OCI-LY3 (cell line): ENCODE data around the gene ENPP3.
"Not testable (repeated sequence)": the region's sequence is repeated elsewhere in the genome, so short reads cannot be mapped to it uniquely, and the experiment has no call there.

ENCODE experiments used
- H2AFZ ChIP-seq: fragments of 200-600, 300-600 bp; shearing (Covaris generic); 2 replicates; pipeline ENCODE4 v1.6.0; 2014; ENCODE audit warnings: antibody characterized with exemption, low read depth, low read length
- H3K27ac ChIP-seq: fragments of 200-600, 300-600 bp; sonication (generic); 2 replicates; pipeline ENCODE4 v1.5.1; 2014; ENCODE audit warnings: mild to moderate bottlenecking, low read length, moderate library complexity, mixed read lengths
- H3K27me3 ChIP-seq: fragments of 200-600, 300-600 bp; sonication (generic); 2 replicates; pipeline ENCODE4 v1.6.1; 2014; ENCODE audit warnings: low read depth, low read length, mixed read lengths
- H3K36me3 ChIP-seq: fragments of 200-600, 300-600 bp; sonication (generic); replicated peaks from 2 replicates; pipeline ENCODE3; 2014; ENCODE audit warnings: low read depth, low read length, mixed read lengths
- H3K4me1 ChIP-seq: fragments of 300-600, 200-600 bp; sonication (generic); 2 replicates; pipeline ENCODE4 v1.6.1; 2014; ENCODE audit warnings: low read length, mixed read lengths
- H3K4me2 ChIP-seq: fragments of 200-600, 300-600 bp; sonication (generic); 2 replicates; pipeline ENCODE4 v1.6.1; 2014; ENCODE audit warnings: low read length, mixed read lengths
- H3K4me3 ChIP-seq: fragments of 300-600, 200-600 bp; sonication (generic); 2 replicates; pipeline ENCODE4 v1.5.1; 2014; ENCODE audit warnings: antibody characterized with exemption, mild to moderate bottlenecking, low read length, moderate library complexity
- H3K79me2 ChIP-seq: fragments of 300-600, 200-600 bp; shearing (Covaris generic); 2 replicates; pipeline ENCODE4 v1.6.1; 2014; ENCODE audit warnings: mild to moderate bottlenecking, low read length, mixed read lengths
- H3K9ac ChIP-seq: fragments of 300-600, 200-600 bp; shearing (Covaris generic); 2 replicates; pipeline ENCODE4 v1.6.0; 2014; ENCODE audit warnings: mild to moderate bottlenecking, low read length, moderate library complexity
- H3K9me3 ChIP-seq: fragments of 200-600, 300-600 bp; shearing (Covaris generic); 2 replicates; pipeline ENCODE4 v1.6.1; 2014; ENCODE audit warnings: low read length, mixed read lengths; ENCODE audit not compliant: insufficient read depth
- H4K20me1 ChIP-seq: fragments of 200-600, 300-600 bp; sonication (generic); 2 replicates; pipeline ENCODE4 v1.6.1; 2016; ENCODE audit warnings: low read length, mixed read lengths; ENCODE audit not compliant: insufficient read depth
- CTCF ChIP-seq: fragments of 200-600, 300-600 bp; sonication (generic); IDR thresholded peaks from 2 replicates; pipeline ENCODE4 v1.5.1; 2014; ENCODE audit warnings: antibody characterized with exemption, low read length, low read depth
- EZH2phosphoT487 ChIP-seq: fragments of 200-600 bp; shearing (Covaris generic); IDR thresholded peaks from 2 replicates; pipeline ENCODE4 v1.6.1; 2018; ENCODE audit warnings: antibody characterized with exemption, mixed run types, low read depth

Gene ENPP3

GRCh38 chr6:131693384-131693783 is 56.3 kb downstream of the ENPP3 start:
- Histone ChIP-seq H4K20me1 (no peaks in the 10 kb centered on the region), H3K27ac (no peak overlapping the region), H3K4me2 (no peak overlapping the region), H3K4me1 (peaks cover 27% of the 10 kb centered on the region), H3K27me3 (peaks cover 29% of the 10 kb centered on the region), H3K9me3 (no peaks in the 10 kb centered on the region), H3K79me2 (no peaks in the 10 kb centered on the region), H3K9ac (no peak overlapping the region), H3K4me3 (no peak overlapping the region), H2AFZ (no peak overlapping the region), H3K36me3 (no peaks in the 10 kb centered on the region)
- no peak for TF ChIP-seq EZH2phosphoT487
- no peak for TF ChIP-seq CTCF

- H4K20me1 ChIP-seq = no peaks in the 10 kb centered on the region
- no peaks in the 10 kb centered on the region for H3K9me3 ChIP-seq
- peaks cover 13% of the 10 kb centered on the region for H3K4me1 ChIP-seq
- H3K27me3 ChIP-seq = peaks cover 21% of the 10 kb centered on the region
- no peak overlapping the region for H3K27ac ChIP-seq
- no peak overlapping the region for H3K9ac ChIP-seq
- H2AFZ ChIP-seq = no peak overlapping the region
- no peaks in the 10 kb centered on the region for H3K36me3 ChIP-seq
- TF ChIP-seq CTCF (peak; percentile 60), EZH2phosphoT487 (no peak)
- no peaks in the 10 kb centered on the region for H3K79me2 ChIP-seq
- H3K4me3 ChIP-seq = no peak overlapping the region
- no peak overlapping the region for H3K4me2 ChIP-seq
These were observed 57.8 kb downstream of the ENPP3 start for GRCh38 chr6:131694832-131695426.

- no peak overlapping the region for H3K4me2 ChIP-seq
- H3K79me2 ChIP-seq = no peaks in the 10 kb centered on the region
- H4K20me1 ChIP-seq = no peaks in the 10 kb centered on the region
- H2AFZ ChIP-seq = no peak overlapping the region
- no peak overlapping the region for H3K9ac ChIP-seq
- no peaks in the 10 kb centered on the region for H3K9me3 ChIP-seq
- H3K27ac ChIP-seq = no peak overlapping the region
- peaks cover 6% of the 10 kb centered on the region for H3K27me3 ChIP-seq
- H3K36me3 ChIP-seq = no peaks in the 10 kb centered on the region
- no peak overlapping the region for H3K4me3 ChIP-seq
- H3K4me1 ChIP-seq = peaks cover 4% of the 10 kb centered on the region
- no peak for TF ChIP-seq CTCF
- no peak for TF ChIP-seq EZH2phosphoT487
These were observed 59.9 kb downstream of the ENPP3 start for GRCh38 chr6:131696956-131697355.

- not testable (repeated sequence) for H3K4me3 ChIP-seq, H3K4me1 ChIP-seq, H3K27ac ChIP-seq, H3K9me3 ChIP-seq, H3K4me2 ChIP-seq, H3K27me3 ChIP-seq, H2AFZ ChIP-seq, H4K20me1 ChIP-seq, H3K9ac ChIP-seq, H3K79me2 ChIP-seq, H3K36me3 ChIP-seq
These were observed 63.7 kb downstream of the ENPP3 start for GRCh38 chr6:131700851-131701250.

GRCh38 chr6:131703905-131704304 is 66.8 kb downstream of the ENPP3 start:
- not testable (repeated sequence) for H2AFZ ChIP-seq, H4K20me1 ChIP-seq, H3K4me3 ChIP-seq

GRCh38 chr6:131710917-131711316 is 73.8 kb downstream of the ENPP3 start, which contains the start of gene CTAGE9:
Gene CTAGE9 (minus strand): TSS chr6:131711017. CDS start chr6:131711017, 0 bp downstream.
- H4K20me1 ChIP-seq, H3K4me2 ChIP-seq, H3K9ac ChIP-seq, H3K27ac ChIP-seq, H3K4me3 ChIP-seq, H3K9me3 ChIP-seq, H3K4me1 ChIP-seq, H3K27me3 ChIP-seq, H3K36me3 ChIP-seq, H3K79me2 ChIP-seq, H2AFZ ChIP-seq: not testable (repeated sequence)

More at GRCh38 chr6:131703905-131704304, 66.8 kb downstream of the ENPP3 start:
- H3K36me3 ChIP-seq, H3K9me3 ChIP-seq, H3K27me3 ChIP-seq, H3K27ac ChIP-seq, H3K4me1 ChIP-seq, H3K9ac ChIP-seq, H3K4me2 ChIP-seq, H3K79me2 ChIP-seq: not testable (repeated sequence)

GRCh38 chr6:131715567-131715966 is 78.5 kb downstream of the ENPP3 start:
- H3K27me3 ChIP-seq, H3K9me3 ChIP-seq, H3K79me2 ChIP-seq, H3K27ac ChIP-seq, H3K4me2 ChIP-seq, H3K9ac ChIP-seq, H2AFZ ChIP-seq, H3K36me3 ChIP-seq, H4K20me1 ChIP-seq, H3K4me1 ChIP-seq, H3K4me3 ChIP-seq: not testable (repeated sequence)
